Right atrium auricular region (tissue), 2 donors: ENCODE measurements around the gene PC. TPM values are rescaled to one million over a fixed set of nuclear protein-coding genes. Genes with fewer than 3 reads are reported as not detected.

Experiments
- DNase-seq: peaks from one replicate; pipeline ENCODE4 v3.0.0-alpha.2; 2019; ENCODE audit warnings: low spot score
- H3K27ac ChIP-seq, 2 donors: fragments of 200-600 bp; sonication (generic); 1 replicate in 1 of 2; 2 replicates in 1 of 2; pipeline ENCODE4 v1.5.1; 2016 to 2019
- H3K27me3 ChIP-seq, 2 donors: fragments of 200-600 bp; sonication (generic); one replicate each; pipeline versions ENCODE4 v1.5.1 to v1.6.0; 2017 to 2019
- H3K36me3 ChIP-seq: fragments of 200-600 bp; sonication (generic); one replicate; pipeline ENCODE4 v1.5.1; 2016
- H3K4me1 ChIP-seq, 2 donors: fragments of 200-600 bp; sonication (generic); one replicate each; pipeline versions ENCODE4 v1.5.1 to v1.6.0; 2017 to 2019
- H3K4me3 ChIP-seq, 2 donors: fragments of 200-600 bp; sonication (generic); 1 replicate in 1 of 2; 2 replicates in 1 of 2; pipeline ENCODE4 v1.5.1; 2017 to 2019; ENCODE audit warnings: mild to moderate bottlenecking in 1 of 2, moderate library complexity in 1 of 2
- H3K9me3 ChIP-seq, 2 donors: fragments of 200-600 bp; sonication (generic); one replicate each; pipeline ENCODE4 v1.5.1; 2019
- total RNA-seq, 2 donors: library from RNA; depleted of rRNA; stranded (reverse); fragments of >200 nt; gene quantifications; one replicate each; pipeline ENCODE4 v1.1.0, GENCODE V29; 2016
- TF ChIP-seq, protein P1 (sequence below), 2 donors: fragments of 200-600 bp; sonication (generic); IDR thresholded peaks; one replicate each; pipeline ENCODE4 v1.5.1; 2019; ENCODE audit warnings: antibody characterized with exemption in 2 of 2

PC gene
- total RNA-seq, 2 donors from 2014 or later = 8.6 to 9.3 TPM

DNA sequence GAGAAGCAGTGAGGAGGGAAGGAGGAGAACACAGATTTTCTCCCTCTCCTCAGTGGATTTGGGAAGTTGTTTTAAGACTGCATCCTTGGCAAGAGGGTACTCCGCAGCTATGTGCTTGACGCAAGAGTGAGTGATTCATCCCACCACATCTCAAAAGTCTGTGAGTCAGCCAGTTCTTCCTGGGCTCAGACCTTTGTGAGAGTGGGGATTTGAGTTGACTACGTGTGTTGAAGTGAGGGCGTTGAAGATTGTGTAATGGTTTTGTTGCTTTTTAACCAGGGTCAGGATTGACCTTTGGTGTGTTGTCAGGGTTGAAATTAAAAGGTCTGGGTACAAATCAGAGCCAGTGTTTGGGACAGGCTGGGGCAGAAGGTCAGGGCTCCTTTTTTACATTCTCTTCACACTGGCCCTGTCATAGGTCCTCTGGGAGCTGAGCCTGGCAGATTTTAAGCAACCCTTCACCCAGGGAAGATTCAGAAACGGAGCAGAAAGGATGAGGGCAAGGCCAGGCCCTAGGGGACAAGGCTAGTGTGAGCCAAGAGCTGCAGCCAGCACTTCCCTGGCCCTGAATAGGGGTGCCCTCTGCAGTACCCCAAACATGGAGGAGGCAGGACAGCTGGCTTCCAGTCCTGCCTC, 12.7 kb upstream of the PC start:
- peak; percentile 88 for DNase-seq

DNA sequence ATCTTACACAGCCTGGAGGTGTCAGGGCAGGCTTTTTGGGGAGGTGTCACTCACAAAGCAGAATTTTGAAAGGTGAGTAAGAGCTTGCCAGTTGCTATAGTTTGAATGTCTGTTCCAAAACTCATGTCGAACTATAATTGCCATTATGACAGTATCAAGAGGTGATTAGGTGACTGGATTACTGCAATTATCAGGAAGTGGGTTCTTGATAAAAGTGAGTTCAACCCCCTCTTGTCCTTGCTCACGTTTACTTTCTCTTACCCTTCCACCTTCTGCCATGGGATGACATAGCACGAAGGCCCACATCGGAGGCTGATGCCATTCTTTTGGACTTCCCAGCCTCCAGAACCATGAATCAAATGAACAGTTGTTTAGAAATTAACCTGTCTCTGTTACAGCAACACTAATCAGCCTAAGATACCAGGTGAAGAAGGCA, 12.2 kb upstream of the PC start:
- DNase-seq = no peak
- H3K4me3 ChIP-seq = no peak overlapping the region
- no peaks in the 10 kb centered on the region for H3K27me3 ChIP-seq
- peak overlapping the region; percentile 66 to 72 for H3K27ac ChIP-seq
- no peaks in the 10 kb centered on the region for H3K9me3 ChIP-seq
- H3K36me3 ChIP-seq = no peaks in the 10 kb centered on the region
- peaks cover 0 to 6% of the 10 kb centered on the region in 2 donors for H3K4me1 ChIP-seq
- TF ChIP-seq, protein P1, sequence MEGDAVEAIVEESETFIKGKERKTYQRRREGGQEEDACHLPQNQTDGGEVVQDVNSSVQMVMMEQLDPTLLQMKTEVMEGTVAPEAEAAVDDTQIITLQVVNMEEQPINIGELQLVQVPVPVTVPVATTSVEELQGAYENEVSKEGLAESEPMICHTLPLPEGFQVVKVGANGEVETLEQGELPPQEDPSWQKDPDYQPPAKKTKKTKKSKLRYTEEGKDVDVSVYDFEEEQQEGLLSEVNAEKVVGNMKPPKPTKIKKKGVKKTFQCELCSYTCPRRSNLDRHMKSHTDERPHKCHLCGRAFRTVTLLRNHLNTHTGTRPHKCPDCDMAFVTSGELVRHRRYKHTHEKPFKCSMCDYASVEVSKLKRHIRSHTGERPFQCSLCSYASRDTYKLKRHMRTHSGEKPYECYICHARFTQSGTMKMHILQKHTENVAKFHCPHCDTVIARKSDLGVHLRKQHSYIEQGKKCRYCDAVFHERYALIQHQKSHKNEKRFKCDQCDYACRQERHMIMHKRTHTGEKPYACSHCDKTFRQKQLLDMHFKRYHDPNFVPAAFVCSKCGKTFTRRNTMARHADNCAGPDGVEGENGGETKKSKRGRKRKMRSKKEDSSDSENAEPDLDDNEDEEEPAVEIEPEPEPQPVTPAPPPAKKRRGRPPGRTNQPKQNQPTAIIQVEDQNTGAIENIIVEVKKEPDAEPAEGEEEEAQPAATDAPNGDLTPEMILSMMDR (IDR thresholded peaks at IDR 0.05) = no peak

More for the DNA sequence above, 12.7 kb upstream of the PC start:
- Histone ChIP-seq H3K4me3 (no peak overlapping the region), H3K36me3 (no peaks in the 10 kb centered on the region), H3K4me1 (peaks cover 0 to 6% of the 10 kb centered on the region in 2 donors), H3K9me3 (no peaks in the 10 kb centered on the region), H3K27ac (peak overlapping the region; percentile 66 to 72), H3K27me3 (no peaks in the 10 kb centered on the region)
- TF ChIP-seq, protein P1 (IDR thresholded peaks at IDR 0.05) = no peak

DNA sequence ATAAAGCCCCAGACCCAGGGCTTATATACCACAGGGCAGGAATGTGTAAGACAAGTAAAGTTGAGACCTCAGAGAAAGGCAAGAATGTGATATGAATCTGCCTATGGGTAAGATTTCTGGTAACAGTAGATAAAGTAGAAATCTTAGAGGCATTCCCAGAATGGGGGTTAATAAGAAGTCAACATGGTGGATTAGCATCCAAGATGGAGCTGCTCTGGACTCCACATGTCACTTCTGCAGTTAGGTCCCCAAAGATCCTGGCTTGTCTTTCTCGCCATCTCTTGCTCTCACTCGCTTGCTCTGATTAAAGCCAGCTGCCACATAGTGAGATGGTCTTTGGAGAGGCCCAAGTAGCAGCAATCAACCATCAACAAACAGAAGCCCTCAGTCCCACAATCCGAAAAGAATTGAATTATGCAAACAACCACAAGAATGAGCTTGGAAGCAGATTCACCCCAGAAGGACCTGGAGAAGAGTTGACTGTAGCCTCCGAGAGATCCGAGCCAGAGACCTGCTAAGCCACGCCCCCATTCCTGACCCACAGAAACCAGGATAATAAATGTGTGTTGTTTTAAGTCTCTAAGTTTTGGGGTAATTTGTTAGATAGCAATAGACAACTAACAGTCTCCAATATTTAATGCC, 11.5 kb upstream of the PC start:
- no peak for DNase-seq
- H3K27ac ChIP-seq = peak overlapping the region; percentile 66 to 72
- H3K4me1 ChIP-seq = peaks cover 0 to 6% of the 10 kb centered on the region in 2 donors
- H3K4me3 ChIP-seq = no peak overlapping the region
- TF ChIP-seq, protein P1 (IDR thresholded peaks at IDR 0.05) = no peak
- H3K36me3 ChIP-seq = no peaks in the 10 kb centered on the region
- no peaks in the 10 kb centered on the region for H3K9me3 ChIP-seq
- no peaks in the 10 kb centered on the region for H3K27me3 ChIP-seq

DNA sequence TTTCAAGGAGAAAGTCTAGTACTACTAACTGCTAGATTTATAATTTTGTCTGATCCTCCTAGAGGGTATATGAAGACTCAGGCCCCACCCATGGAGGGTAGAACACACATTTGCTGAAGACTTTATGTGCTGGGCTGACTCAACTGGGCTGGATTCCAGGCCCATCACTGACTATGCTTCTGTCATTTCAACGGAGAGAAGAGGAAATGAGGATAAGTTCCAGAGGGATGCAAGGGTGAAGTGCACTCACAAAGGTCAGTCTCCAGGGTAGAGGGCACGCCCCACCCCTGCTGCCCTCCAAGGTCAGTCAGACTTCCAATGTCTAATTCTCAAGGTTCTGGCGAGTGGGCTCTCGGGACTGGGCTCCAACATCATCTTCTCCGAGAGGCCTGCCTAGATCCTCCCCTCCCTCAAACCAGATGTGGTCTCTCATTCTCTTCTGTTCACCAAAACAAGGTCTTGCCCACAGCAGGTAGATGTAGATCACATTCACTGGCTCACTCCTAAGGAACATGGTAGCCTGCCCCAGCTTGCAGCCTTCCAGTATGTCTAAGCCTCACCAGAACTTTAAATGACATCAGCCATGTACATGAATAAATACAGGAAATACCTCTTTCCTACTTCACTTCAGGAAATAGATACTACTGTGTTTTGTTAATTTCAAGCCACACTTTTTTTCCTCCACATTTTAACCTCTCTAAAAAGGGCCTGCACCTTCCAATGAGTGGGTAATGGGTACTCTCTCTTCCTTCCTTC, 9.7 kb upstream of the PC start:
- Histone ChIP-seq H3K4me1 (peaks cover 0 to 6% of the 10 kb centered on the region in 2 donors), H3K36me3 (no peaks in the 10 kb centered on the region), H3K4me3 (no peak overlapping the region), H3K27me3 (no peaks in the 10 kb centered on the region), H3K27ac (peak overlapping the region in 1 of 2 donors; percentile 5), H3K9me3 (no peaks in the 10 kb centered on the region)
- DNase-seq = peak; percentile 66
- TF ChIP-seq, protein P1 (IDR thresholded peaks at IDR 0.05) = no peak

DNA sequence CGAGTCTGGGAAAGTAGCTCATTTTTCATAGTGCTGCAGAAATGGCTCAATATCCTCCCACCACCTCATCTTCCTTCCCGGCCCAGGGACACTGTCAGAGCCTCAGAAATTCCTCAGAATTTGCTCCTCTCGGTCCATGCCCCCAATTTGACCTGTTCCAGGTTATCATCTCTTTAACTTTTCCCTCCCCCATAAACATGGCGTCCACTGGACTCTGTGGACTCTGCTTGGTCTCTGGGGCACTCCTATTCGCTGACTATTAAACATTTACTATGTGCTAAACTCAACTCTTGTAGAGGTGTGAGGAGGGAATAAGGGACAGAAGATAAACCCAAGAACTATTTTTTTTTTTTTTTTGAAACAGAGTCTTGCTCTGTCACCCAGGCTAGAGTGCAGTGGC, 8.2 kb upstream of the PC start:
- TF ChIP-seq, protein P1 (IDR thresholded peaks at IDR 0.05) = no peak
- H3K27me3 ChIP-seq = no peaks in the 10 kb centered on the region
- no peak for DNase-seq
- H3K36me3 ChIP-seq = no peaks in the 10 kb centered on the region
- no peak overlapping the region for H3K4me3 ChIP-seq
- no peaks in the 10 kb centered on the region for H3K9me3 ChIP-seq
- peaks cover 0 to 4% of the 10 kb centered on the region in 2 donors for H3K4me1 ChIP-seq
- no peak overlapping the region for H3K27ac ChIP-seq
